ENCODE data around the gene MYO18B. TPM values are rescaled to one million over a fixed set of nuclear protein-coding genes. Genes with fewer than 3 reads are reported as not detected.
A peak's percentile ranks its signal among the peaks of the same experiment; 100 is the strongest.

MYO18B gene
- total and polyA plus RNA-seq, 7 experiments from 2014 or later, result 0.22 to 0.97 (median 0.42) TPM; not detected in 2

- H3K36me3 ChIP-seq (ENCODE audit: control insufficient read depth in 2 of 3, insufficient read depth in 3 of 3, low read length in 3 of 3), result no peaks in the 10 kb centered on the region
- Mint-ChIP-seq H3K4me1 (no peaks in the 10 kb centered on the region), H3K27me3 (peaks cover 0 to 19% (median 13%) of the 10 kb centered on the region in 5 donors), H3K9me3 (peaks cover 0 to 2% (median 0%) of the 10 kb centered on the region in 11 donors), H3K4me3 (no peak overlapping the region), H3K27ac (no peak overlapping the region), H3K36me3 (no peaks in the 10 kb centered on the region)
- no peaks in the 10 kb centered on the region for H3K4me1 ChIP-seq (ENCODE audit: control insufficient read depth in 2 of 2, insufficient read depth in 2 of 2, low read length in 2 of 2)
- ChIA-PET CTCF (no interaction called here), POLR2A (no interaction called here)
- ATAC-seq (no peak), DNase-seq (no peak)
- intact Hi-C loops (cut with micrococcal nuclease), result no loop called here
- H3K9me3 ChIP-seq (ENCODE audit: control insufficient read depth in 2 of 3, low read length in 3 of 3), result no peaks in the 10 kb centered on the region
- H3K4me3 ChIP-seq (ENCODE audit: low read length), result no peak overlapping the region
- H3K27me3 ChIP-seq (ENCODE audit: control insufficient read depth in 2 of 2, insufficient read depth in 2 of 2, low read length in 2 of 2), result no peaks in the 10 kb centered on the region
- H3K27ac ChIP-seq (ENCODE audit: low read depth, low read length), result no peak overlapping the region
Observed at GRCh38 chr22:25835348-25835747, 93.4 kb downstream of the MYO18B start.

- Histone ChIP-seq H3K27ac (ENCODE audit: low read depth, low read length) (no peak overlapping the region), H3K4me3 (ENCODE audit: low read length) (no peak overlapping the region), H3K36me3 (ENCODE audit: control insufficient read depth in 2 of 3, insufficient read depth in 3 of 3, low read length in 3 of 3) (no peaks in the 10 kb centered on the region), H3K4me1 (ENCODE audit: control insufficient read depth in 2 of 2, insufficient read depth in 2 of 2, low read length in 2 of 2) (no peaks in the 10 kb centered on the region), H3K27me3 (ENCODE audit: control insufficient read depth in 2 of 2, insufficient read depth in 2 of 2, low read length in 2 of 2) (no peaks in the 10 kb centered on the region), H3K9me3 (ENCODE audit: control insufficient read depth in 2 of 3, low read length in 3 of 3) (no peaks in the 10 kb centered on the region)
- Mint-ChIP-seq H3K27ac (no peak overlapping the region), H3K4me1 (no peaks in the 10 kb centered on the region), H3K4me3 (no peak overlapping the region), H3K36me3 (no peaks in the 10 kb centered on the region), H3K9me3 (peaks cover 0 to 2% (median 0%) of the 10 kb centered on the region in 11 donors), H3K27me3 (peaks cover 0 to 33% (median 15%) of the 10 kb centered on the region in 5 donors)
- no peak for DNase-seq
- ChIA-PET POLR2A (no interaction called here), CTCF (no interaction called here)
- no peak for ATAC-seq
- intact Hi-C loops (cut with micrococcal nuclease), result no loop called here
Observed at GRCh38 chr22:25837288-25837900, 95.4 kb downstream of the MYO18B start.

- DNase-seq, result no peak
- intact Hi-C loops (cut with micrococcal nuclease), result no loop called here
- Histone ChIP-seq H3K27ac (ENCODE audit: low read depth, low read length) (no peak overlapping the region), H3K4me1 (ENCODE audit: control insufficient read depth in 2 of 2, insufficient read depth in 2 of 2, low read length in 2 of 2) (no peaks in the 10 kb centered on the region), H3K36me3 (ENCODE audit: control insufficient read depth in 2 of 3, insufficient read depth in 3 of 3, low read length in 3 of 3) (no peaks in the 10 kb centered on the region), H3K27me3 (ENCODE audit: control insufficient read depth in 2 of 2, insufficient read depth in 2 of 2, low read length in 2 of 2) (no peaks in the 10 kb centered on the region), H3K4me3 (ENCODE audit: low read length) (no peak overlapping the region), H3K9me3 (ENCODE audit: control insufficient read depth in 2 of 3, low read length in 3 of 3) (no peaks in the 10 kb centered on the region)
- peaks cover 0 to 33% (median 15%) of the 10 kb centered on the region in 5 donors for H3K27me3 Mint-ChIP-seq
- ChIA-PET CTCF (no interaction called here), POLR2A (no interaction called here)
- H3K4me3 Mint-ChIP-seq, result no peak overlapping the region
- H3K36me3 Mint-ChIP-seq, result no peaks in the 10 kb centered on the region
- no peak overlapping the region for H3K27ac Mint-ChIP-seq
- ATAC-seq, result peak; percentile 12
- no peaks in the 10 kb centered on the region for H3K9me3 Mint-ChIP-seq
- H3K4me1 Mint-ChIP-seq, result no peaks in the 10 kb centered on the region
Observed at GRCh38 chr22:25838960-25839741, 97.2 kb downstream of the MYO18B start.

GRCh38 chr22:25839755-25840154 lies 97.8 kb downstream of the MYO18B start:
- Histone ChIP-seq H3K4me1 (ENCODE audit: control insufficient read depth in 2 of 2, insufficient read depth in 2 of 2, low read length in 2 of 2) (no peaks in the 10 kb centered on the region), H3K36me3 (ENCODE audit: control insufficient read depth in 2 of 3, insufficient read depth in 3 of 3, low read length in 3 of 3) (no peaks in the 10 kb centered on the region), H3K4me3 (ENCODE audit: low read length) (no peak overlapping the region), H3K27me3 (ENCODE audit: control insufficient read depth in 2 of 2, insufficient read depth in 2 of 2, low read length in 2 of 2) (no peaks in the 10 kb centered on the region), H3K9me3 (ENCODE audit: control insufficient read depth in 2 of 3, low read length in 3 of 3) (no peaks in the 10 kb centered on the region), H3K27ac (ENCODE audit: low read depth, low read length) (no peak overlapping the region)
- Mint-ChIP-seq H3K4me1 (no peaks in the 10 kb centered on the region), H3K9me3 (no peaks in the 10 kb centered on the region), H3K27me3 (peaks cover 0 to 31% (median 15%) of the 10 kb centered on the region in 5 donors), H3K36me3 (no peaks in the 10 kb centered on the region), H3K27ac (peak overlapping the region in 1 of 9 donors; percentile 23), H3K4me3 (no peak overlapping the region)
- intact Hi-C loops (cut with micrococcal nuclease), result no loop called here
- ChIA-PET CTCF (no interaction called here), POLR2A (no interaction called here)
- DNase-seq, result no peak
- no peak for ATAC-seq

GRCh38 chr22:25840167-25840566 lies 98.2 kb downstream of the MYO18B start:
- Mint-ChIP-seq H3K4me3 (no peak overlapping the region), H3K36me3 (no peaks in the 10 kb centered on the region), H3K27ac (peak overlapping the region in 1 of 9 donors; percentile 23), H3K4me1 (no peaks in the 10 kb centered on the region), H3K27me3 (peaks cover 0 to 27% (median 15%) of the 10 kb centered on the region in 5 donors), H3K9me3 (no peaks in the 10 kb centered on the region)
- Histone ChIP-seq H3K4me3 (ENCODE audit: low read length) (no peak overlapping the region), H3K36me3 (ENCODE audit: control insufficient read depth in 2 of 3, insufficient read depth in 3 of 3, low read length in 3 of 3) (no peaks in the 10 kb centered on the region), H3K27ac (ENCODE audit: low read depth, low read length) (no peak overlapping the region), H3K4me1 (ENCODE audit: control insufficient read depth in 2 of 2, insufficient read depth in 2 of 2, low read length in 2 of 2) (no peaks in the 10 kb centered on the region), H3K27me3 (ENCODE audit: control insufficient read depth in 2 of 2, insufficient read depth in 2 of 2, low read length in 2 of 2) (no peaks in the 10 kb centered on the region), H3K9me3 (ENCODE audit: control insufficient read depth in 2 of 3, low read length in 3 of 3) (no peaks in the 10 kb centered on the region)
- intact Hi-C loops (cut with micrococcal nuclease), result no loop called here
- POLR2A ChIA-PET, result no interaction called here
- CTCF ChIA-PET, result no interaction called here
- no peak for ATAC-seq
- no peak for DNase-seq

GRCh38 chr22:25840891-25841290 lies 98.9 kb downstream of the MYO18B start:
- H3K4me3 ChIP-seq (ENCODE audit: low read length), result no peak overlapping the region
- H3K27me3 Mint-ChIP-seq, result peaks cover 0 to 25% (median 11%) of the 10 kb centered on the region in 5 donors
- DNase-seq (no peak), ATAC-seq (no peak)
- no peak overlapping the region for H3K27ac ChIP-seq (ENCODE audit: low read depth, low read length)
- no peaks in the 10 kb centered on the region for H3K4me1 ChIP-seq (ENCODE audit: control insufficient read depth in 2 of 2, insufficient read depth in 2 of 2, low read length in 2 of 2)
- H3K4me3 Mint-ChIP-seq, result no peak overlapping the region
- POLR2A ChIA-PET, result no interaction called here
- no peaks in the 10 kb centered on the region for H3K27me3 ChIP-seq (ENCODE audit: control insufficient read depth in 2 of 2, insufficient read depth in 2 of 2, low read length in 2 of 2)
- intact Hi-C loops (cut with micrococcal nuclease), result no loop called here
- no peaks in the 10 kb centered on the region for H3K36me3 Mint-ChIP-seq
- no peaks in the 10 kb centered on the region for H3K9me3 Mint-ChIP-seq
- H3K36me3 ChIP-seq (ENCODE audit: control insufficient read depth in 2 of 3, insufficient read depth in 3 of 3, low read length in 3 of 3), result no peaks in the 10 kb centered on the region
- CTCF ChIA-PET, result no interaction called here
- no peaks in the 10 kb centered on the region for H3K4me1 Mint-ChIP-seq
- no peaks in the 10 kb centered on the region for H3K9me3 ChIP-seq (ENCODE audit: control insufficient read depth in 2 of 3, low read length in 3 of 3)
- H3K27ac Mint-ChIP-seq, result no peak overlapping the region

GRCh38 chr22:25841775-25842174 lies 99.8 kb downstream of the MYO18B start:
- Mint-ChIP-seq H3K27me3 (peaks cover 0 to 25% (median 6%) of the 10 kb centered on the region in 5 donors), H3K4me1 (peaks cover 0 to 2% (median 0%) of the 10 kb centered on the region in 7 donors), H3K27ac (no peak overlapping the region), H3K4me3 (no peak overlapping the region), H3K36me3 (no peaks in the 10 kb centered on the region), H3K9me3 (no peaks in the 10 kb centered on the region)
- POLR2A ChIA-PET, result no interaction called here
- no peaks in the 10 kb centered on the region for H3K4me1 ChIP-seq (ENCODE audit: control insufficient read depth in 2 of 2, insufficient read depth in 2 of 2, low read length in 2 of 2)
- ATAC-seq (no peak), DNase-seq (no peak)
- no peaks in the 10 kb centered on the region for H3K36me3 ChIP-seq (ENCODE audit: control insufficient read depth in 2 of 3, insufficient read depth in 3 of 3, low read length in 3 of 3)
- no peak overlapping the region for H3K27ac ChIP-seq (ENCODE audit: low read depth, low read length)
- intact Hi-C loops (cut with micrococcal nuclease), result no loop called here
- CTCF ChIA-PET, result no interaction called here
- no peaks in the 10 kb centered on the region for H3K27me3 ChIP-seq (ENCODE audit: control insufficient read depth in 2 of 2, insufficient read depth in 2 of 2, low read length in 2 of 2)
- H3K9me3 ChIP-seq (ENCODE audit: control insufficient read depth in 2 of 3, low read length in 3 of 3), result no peaks in the 10 kb centered on the region
- H3K4me3 ChIP-seq (ENCODE audit: low read length), result no peak overlapping the region
